Parathyroid adenoma (tissue), 2 donors: ENCODE data around the gene VWCE.
A peak's percentile ranks its signal among the peaks of the same experiment; 100 is the strongest.

ENCODE experiments used
- H2AFZ ChIP-seq: fragments of 300-600 bp; sonication (generic); one replicate; pipeline ENCODE4 v1.7.0; 2017; ENCODE audit warnings: antibody characterized with exemption, mild to moderate bottlenecking
- H3K27ac ChIP-seq: fragments of 300-600 bp; sonication (generic); one replicate; pipeline ENCODE4 v1.7.0; 2017
- H3K27me3 ChIP-seq: fragments of 300-600 bp; sonication (generic); one replicate; pipeline ENCODE4 v1.7.0; 2017; ENCODE audit warnings: low read length; ENCODE audit not compliant: control insufficient read depth, insufficient read depth
- H3K36me3 ChIP-seq: fragments of 300-600 bp; sonication (generic); one replicate; pipeline ENCODE4 v1.7.0; 2017; ENCODE audit warnings: low read length; ENCODE audit not compliant: control insufficient read depth, insufficient read depth
- H3K4me1 ChIP-seq: fragments of 300-600 bp; sonication (generic); one replicate; pipeline ENCODE4 v1.7.0; 2017; ENCODE audit warnings: control low read depth
- H3K4me2 ChIP-seq: fragments of 300-600 bp; sonication (generic); one replicate; pipeline ENCODE4 v1.7.0; 2017; ENCODE audit warnings: low read length
- H3K4me3 ChIP-seq: fragments of 300-600 bp; sonication (generic); one replicate; pipeline ENCODE4 v1.7.0; 2017; ENCODE audit warnings: low read depth, low read length
- H3K79me2 ChIP-seq: fragments of 300-600 bp; sonication (generic); one replicate; pipeline ENCODE4 v1.7.0; 2017; ENCODE audit warnings: control low read depth
- H3K9ac ChIP-seq: fragments of 300-600 bp; sonication (generic); one replicate; pipeline ENCODE4 v1.7.0; 2017; ENCODE audit warnings: mild to moderate bottlenecking
- H3K9me3 ChIP-seq: fragments of 300-600 bp; sonication (generic); one replicate; pipeline ENCODE4 v1.7.0; 2017; ENCODE audit warnings: low read length; ENCODE audit not compliant: control insufficient read depth
- CTCF ChIP-seq: fragments of 300-600 bp; sonication (generic); IDR thresholded peaks from one replicate; pipeline ENCODE4 v1.7.0; 2017; ENCODE audit warnings: antibody characterized with exemption, mild to moderate bottlenecking
- donor health status: primary hyperparathyroidism.

Gene VWCE

GRCh38 chr11:61294717-61295595 lies at the start of gene VWCE:
Gene VWCE, minus strand, starts transcription at chr11:61295316. Its CDS starts 279 bp downstream, at chr11:61295037.
- Histone ChIP-seq H3K9ac (no peak within 1 kb of the TSS), H3K27ac (no peak within 1 kb of the TSS), H3K27me3 (no peaks in the 10 kb centered on the region), H3K4me3 (peak within 1 kb of the TSS; percentile 44), H3K36me3 (no peaks in the 10 kb centered on the region), H3K79me2 (no peaks in the 10 kb centered on the region), H3K4me1 (no peaks in the 10 kb centered on the region), H3K9me3 (no peaks in the 10 kb centered on the region), H2AFZ (peak within 1 kb of the TSS; percentile 62), H3K4me2 (peak within 1 kb of the TSS; percentile 69)
- TF ChIP-seq CTCF = no peak

GRCh38 chr11:61343792-61344745 lies 49.0 kb upstream of the VWCE start:
- no peak for TF ChIP-seq CTCF
- H3K79me2 ChIP-seq = no peaks in the 10 kb centered on the region
- H3K27me3 ChIP-seq = no peaks in the 10 kb centered on the region
- no peaks in the 10 kb centered on the region for H3K4me1 ChIP-seq
- H3K4me2 ChIP-seq = no peak overlapping the region
- H3K36me3 ChIP-seq = no peaks in the 10 kb centered on the region
- no peak overlapping the region for H3K4me3 ChIP-seq
- no peak overlapping the region for H3K9ac ChIP-seq
- no peak overlapping the region for H3K27ac ChIP-seq
- no peaks in the 10 kb centered on the region for H3K9me3 ChIP-seq
- no peak overlapping the region for H2AFZ ChIP-seq

GRCh38 chr11:61342207-61342803 lies 47.2 kb upstream of the VWCE start:
- Histone ChIP-seq H3K4me1 (no peaks in the 10 kb centered on the region), H2AFZ (no peak overlapping the region), H3K4me3 (no peak overlapping the region), H3K36me3 (no peaks in the 10 kb centered on the region), H3K79me2 (no peaks in the 10 kb centered on the region), H3K27me3 (no peaks in the 10 kb centered on the region), H3K27ac (no peak overlapping the region), H3K9ac (no peak overlapping the region), H3K4me2 (no peak overlapping the region), H3K9me3 (no peaks in the 10 kb centered on the region)
- TF ChIP-seq CTCF = no peak

- H2AFZ ChIP-seq = no peak overlapping the region
- H3K36me3 ChIP-seq = no peaks in the 10 kb centered on the region
- no peak for TF ChIP-seq CTCF
- H3K79me2 ChIP-seq = no peaks in the 10 kb centered on the region
- H3K4me3 ChIP-seq = no peak overlapping the region
- no peaks in the 10 kb centered on the region for H3K9me3 ChIP-seq
- no peak overlapping the region for H3K4me2 ChIP-seq
- H3K4me1 ChIP-seq = no peaks in the 10 kb centered on the region
- no peaks in the 10 kb centered on the region for H3K27me3 ChIP-seq
- H3K9ac ChIP-seq = no peak overlapping the region
- H3K27ac ChIP-seq = no peak overlapping the region
Measured at GRCh38 chr11:61341706-61342105, 46.6 kb upstream of the VWCE start.
